Mucosa of gallbladder (tissue), 1 donor: ENCODE data around the gene PIGO. TPM values are rescaled to one million over a fixed set of nuclear protein-coding genes. Genes with fewer than 3 reads are reported as not detected.

Experiments
- DNase-seq: peaks from one replicate; pipeline ENCODE4 v3.0.0-alpha.2; 2020; ENCODE audit warnings: low spot score
- total RNA-seq: library from RNA; stranded (reverse); gene quantifications from one replicate; pipeline ENCODE4 v1.2.1, GENCODE V29; 2021
- donor health status: DM: no; HTN: no; CAD: no.

Gene PIGO
- total RNA-seq, 1 donor from 2014 or later: 35.9 TPM

DNA sequence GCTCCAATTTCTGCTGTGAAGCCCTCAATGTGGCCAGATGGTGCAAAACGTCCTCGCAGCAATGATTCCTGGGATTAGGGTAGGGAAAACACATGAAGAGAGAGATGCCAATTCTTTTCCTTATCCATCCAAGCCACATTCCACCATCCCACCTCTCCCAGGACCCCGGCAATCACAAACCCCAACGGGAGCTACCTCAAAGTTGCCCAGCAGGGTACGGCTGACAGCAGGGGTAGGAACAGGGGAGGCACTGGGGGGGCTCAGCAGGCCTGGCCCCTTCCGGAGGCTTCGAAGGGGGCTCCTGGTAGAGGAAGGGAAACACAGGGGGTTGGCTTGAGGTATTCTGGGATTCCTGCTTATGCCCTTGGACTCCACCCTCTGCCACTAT, 9.9 kb upstream of the PIGO start:
- DNase-seq: no peak

- no peak for DNase-seq
These were observed 9.4 kb upstream of the PIGO start for GRCh38 chr9:35105571-35106342.

GRCh38 chr9:35105126-35105525, 8.7 kb upstream of the PIGO start:
- no peak for DNase-seq

GRCh38 chr9:35104586-35104985, 8.2 kb upstream of the PIGO start:
- DNase-seq: no peak

- DNase-seq: no peak
These were observed 7.3 kb upstream of the PIGO start for GRCh38 chr9:35103660-35104191.

DNA sequence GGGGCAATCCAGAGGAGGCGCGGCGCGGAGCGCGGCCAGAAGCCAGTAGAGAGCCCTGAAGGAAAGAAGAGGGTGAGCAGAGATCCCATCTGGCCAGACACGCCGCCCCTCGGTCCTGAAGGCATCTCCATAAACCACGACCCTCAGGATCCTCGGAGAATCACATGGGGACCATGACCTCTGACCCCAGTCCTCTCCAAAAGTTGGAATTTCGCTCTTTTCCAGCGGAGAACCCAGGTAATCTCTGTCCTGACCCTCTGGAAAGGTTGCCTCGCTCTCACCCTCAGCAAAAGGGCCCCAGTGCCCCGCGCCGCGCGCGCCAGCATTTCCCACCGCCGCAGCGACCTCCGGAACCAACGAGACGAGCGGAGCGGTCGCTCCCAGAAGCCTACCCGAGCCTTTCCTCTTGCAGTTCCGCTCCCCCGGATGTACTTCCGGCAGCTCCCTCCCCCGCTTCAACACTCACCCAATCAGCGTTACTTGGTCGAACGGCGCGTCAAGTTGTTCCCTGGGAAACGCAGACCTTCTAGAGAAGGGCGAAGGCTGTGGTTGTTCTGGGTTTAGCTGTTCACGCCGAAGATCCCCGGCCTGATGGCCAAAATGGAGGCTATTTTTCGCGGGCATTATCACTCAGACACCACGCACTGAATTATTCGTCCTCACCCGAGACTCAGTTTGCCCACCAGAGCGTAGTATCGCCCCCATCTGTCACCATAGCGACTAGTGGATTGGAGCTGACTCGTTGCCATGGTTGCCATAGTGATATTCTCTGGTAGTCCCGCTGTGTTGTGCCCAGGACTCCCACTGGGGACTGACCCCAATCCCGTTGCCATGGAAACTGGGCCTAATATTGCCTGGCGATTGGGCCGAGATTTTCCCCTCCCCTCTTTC, 6.6 kb upstream of the PIGO start, which contains the start of gene STOML2:
TSS of gene STOML2 (minus strand) at position 363 of the 891 bp plus-strand sequence. CDS start at position 326, 37 bp downstream.
- peak; percentile 95 for DNase-seq

DNA sequence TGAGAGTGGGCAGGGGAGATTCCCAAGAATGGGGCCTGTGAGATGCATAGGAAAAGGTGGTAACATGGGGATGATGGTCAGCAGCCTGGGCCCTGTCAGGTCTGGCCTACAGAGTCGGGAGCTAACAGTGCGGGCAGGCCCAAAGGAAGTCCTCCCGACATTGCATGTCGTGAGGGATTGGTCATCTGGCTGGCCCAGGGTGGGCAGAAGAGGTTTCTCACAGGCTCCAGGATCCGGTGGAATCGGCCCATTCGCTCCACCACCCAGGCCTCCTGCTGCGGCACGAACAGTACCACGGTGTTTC, 6.0 kb upstream of the PIGO start:
- no peak for DNase-seq

DNA sequence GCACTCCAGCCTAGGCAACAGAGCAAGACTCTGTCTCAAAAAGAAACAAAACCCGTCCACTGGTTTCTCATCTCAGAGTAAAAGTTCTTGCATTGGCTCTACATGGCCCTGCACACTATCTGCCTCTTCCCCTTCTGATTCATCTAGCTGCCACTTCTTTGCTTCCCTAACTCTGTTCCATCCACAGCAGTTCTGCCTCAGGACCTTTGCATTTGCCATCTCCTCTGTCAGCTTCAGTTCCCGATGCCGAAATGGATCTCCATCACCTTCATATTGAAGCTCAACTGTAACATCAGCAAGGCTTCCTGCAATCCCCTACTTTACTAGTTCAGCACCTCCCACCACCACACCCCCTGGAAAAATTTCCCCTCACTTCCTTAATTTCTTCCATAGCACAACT, 1.2 kb upstream of the PIGO start:
- no peak for DNase-seq

DNA sequence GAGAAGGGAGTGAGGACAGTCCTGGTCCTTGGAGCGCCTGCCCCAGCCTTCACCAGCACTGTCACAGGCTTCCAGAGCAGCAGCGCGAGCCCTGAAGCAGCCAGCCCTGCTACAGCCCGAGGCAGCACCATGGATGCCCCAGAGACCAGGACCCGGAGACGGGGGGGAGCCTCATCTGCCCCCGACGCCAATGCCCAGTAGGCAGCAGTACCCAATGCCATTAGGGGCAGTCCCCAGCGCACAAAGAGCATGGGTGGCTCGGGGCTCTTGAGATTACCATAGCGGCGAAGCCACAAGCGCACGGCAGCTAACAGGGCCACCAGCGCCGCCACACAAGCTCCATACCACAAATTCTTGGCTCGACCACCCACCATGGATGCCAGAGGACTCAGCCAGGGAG, 4.9 kb downstream of the PIGO start:
- no peak for DNase-seq

- DNase-seq: no peak
These were observed 7.0 kb downstream of the PIGO start for GRCh38 chr9:35089434-35089833.

GRCh38 chr9:35085078-35085477, 11.3 kb downstream of the PIGO start:
- no peak for DNase-seq

DNA sequence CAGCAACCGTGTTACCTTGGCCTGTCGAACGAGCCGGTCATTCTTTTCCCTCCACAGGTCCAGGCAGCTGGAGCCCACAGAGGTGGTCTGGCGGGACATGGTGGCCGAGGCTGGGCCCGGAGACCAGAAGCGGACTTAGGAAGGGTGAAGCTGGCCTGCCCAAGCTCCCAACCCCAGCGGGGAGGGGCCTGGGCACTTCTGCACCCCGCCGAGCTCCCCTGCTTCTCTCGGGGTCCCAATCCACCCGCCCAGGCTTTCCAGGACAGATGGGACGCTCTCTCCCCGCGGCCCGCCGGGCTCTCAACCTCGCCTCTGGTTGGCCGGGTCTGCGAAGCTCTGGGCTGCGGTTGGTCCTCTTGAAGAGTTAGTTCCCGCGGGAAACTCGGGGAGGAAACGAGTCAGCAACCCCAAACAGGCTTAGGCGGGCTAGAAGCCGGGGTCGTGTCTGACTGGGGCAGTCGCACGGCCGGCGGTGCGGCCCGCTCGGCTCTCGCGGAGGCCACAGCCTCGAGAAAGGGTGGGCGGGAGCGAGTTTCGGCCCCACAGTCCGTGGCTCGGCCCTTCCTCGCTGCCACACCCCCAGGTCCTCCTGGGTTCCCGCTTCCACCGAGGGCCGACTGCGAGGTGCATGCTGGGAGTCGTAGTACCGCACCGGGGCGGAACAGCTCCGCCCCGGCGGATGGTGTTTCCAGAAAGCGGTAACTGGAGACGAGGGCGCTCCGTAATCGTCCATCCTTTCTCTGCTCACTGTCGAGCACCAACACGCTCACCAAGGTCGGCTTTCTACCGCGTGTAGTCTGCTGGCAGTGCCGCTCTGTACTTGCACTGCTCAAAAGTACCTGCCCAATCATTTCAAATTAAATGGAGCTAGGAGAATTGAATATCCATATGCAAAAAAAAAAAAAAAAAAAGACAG, 16.7 kb downstream of the PIGO start, which contains the start of gene FANCG:
TSS of gene FANCG (minus strand) at position 517 of the 916 bp plus-strand sequence. CDS start at position 99, 418 bp downstream.
- DNase-seq: peak; percentile 92

DNA sequence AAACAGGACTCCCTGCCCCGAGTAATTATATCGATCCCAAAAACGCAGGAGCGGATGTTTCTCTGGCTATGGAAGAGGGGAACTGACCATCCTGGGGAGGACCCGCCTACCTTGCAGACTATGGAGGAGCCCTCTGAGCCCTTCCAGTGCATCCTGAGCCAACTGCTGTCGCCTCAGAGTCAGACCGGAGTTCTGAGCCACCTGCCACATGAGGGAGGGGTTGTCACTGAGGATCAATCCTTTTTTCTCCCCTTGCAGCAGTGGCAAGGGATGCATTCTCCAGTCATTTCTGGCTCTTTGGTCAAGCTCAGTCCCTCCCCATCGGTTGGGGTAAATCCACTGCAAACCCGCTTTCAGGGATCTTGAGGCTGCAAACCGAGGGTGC, 17.4 kb downstream of the PIGO start:
- DNase-seq: no peak

- DNase-seq: no peak
These were observed 18.3 kb downstream of the PIGO start for GRCh38 chr9:35078066-35078465.

GRCh38 chr9:35076848-35077247, 19.5 kb downstream of the PIGO start:
- no peak for DNase-seq

DNA sequence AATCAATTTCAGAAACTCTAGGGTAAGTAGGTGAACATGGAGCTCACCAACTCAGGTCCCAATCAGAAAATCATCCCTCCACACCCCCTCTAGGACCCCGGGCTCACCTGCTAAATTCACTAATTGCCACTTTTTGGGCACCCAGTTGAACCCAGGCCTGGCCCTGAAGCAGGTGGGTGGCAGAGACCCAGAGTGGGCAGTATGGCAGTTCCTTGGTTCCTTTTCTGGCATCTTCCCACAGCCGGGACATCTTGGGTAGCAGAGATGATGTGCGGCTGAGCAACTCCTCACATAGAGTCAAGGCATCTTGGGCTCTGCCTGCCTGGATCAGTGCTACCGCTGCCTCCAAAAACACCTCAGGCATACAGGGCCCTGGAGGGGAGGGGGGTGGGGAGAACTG, 21.0 kb downstream of the PIGO start:
- no peak for DNase-seq

DNA sequence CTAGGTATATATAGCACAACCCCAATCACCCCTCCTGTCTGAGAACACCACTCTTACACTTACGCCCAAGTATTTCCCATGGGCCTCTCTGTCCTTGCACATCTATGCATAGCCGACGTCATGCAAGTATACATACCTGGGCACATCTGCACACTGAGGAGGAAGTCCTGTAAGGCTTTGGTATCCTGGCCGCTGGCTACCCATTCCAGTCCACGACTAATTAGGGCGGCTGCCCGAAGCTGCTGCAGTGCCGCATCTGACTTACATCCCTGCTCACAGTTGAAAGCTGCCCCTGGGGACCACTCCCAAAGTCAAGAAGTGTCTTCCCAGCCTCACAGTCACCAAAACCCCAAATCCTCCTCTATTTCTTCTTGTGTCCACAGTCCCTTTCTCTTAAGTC, 21.6 kb downstream of the PIGO start:
- DNase-seq: no peak

GRCh38 chr9:35074141-35074540, 22.2 kb downstream of the PIGO start:
- DNase-seq: no peak

GRCh38 chr9:35073279-35073612, 23.1 kb downstream of the PIGO start:
- no peak for DNase-seq

DNA sequence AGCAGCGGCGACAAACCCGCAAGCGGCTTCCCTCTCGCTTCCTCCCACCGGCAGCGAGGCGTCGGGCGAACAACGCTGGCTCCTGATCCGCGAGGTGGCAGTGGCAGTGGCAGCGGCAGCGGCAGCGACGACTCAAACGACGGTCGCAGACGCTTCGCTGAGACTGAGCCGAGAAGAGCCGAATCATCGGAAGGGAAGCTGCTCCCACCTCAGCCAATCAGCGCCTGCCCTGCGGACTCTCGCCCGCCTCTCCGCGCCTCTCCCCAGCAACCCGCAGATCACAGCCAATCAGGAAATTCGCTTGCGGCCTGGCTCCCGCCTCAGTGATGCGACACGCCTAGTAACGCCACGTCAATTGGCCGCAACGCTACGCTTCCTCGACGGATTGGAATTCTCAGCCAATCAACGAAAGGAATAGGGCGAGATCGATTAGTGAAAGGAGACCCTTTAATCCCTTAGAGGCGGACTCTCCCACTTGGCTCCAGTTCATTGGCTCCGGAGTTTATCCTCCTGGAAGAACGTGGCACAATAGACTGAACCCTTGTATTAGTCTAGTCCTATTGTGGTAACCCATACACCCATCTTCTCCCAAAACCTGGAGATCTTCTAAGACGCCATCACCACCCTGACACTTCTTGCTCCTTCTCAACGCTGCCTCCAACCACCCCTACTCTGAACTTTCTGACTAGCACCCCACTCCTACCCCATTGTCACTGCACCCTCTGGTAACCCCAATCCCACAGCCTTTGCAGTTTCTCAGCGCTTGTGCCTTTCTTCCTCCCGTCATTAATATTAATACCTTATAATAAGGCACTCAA, 23.7 kb downstream of the PIGO start, which contains the start of gene VCP:
TSS of gene VCP (minus strand) at position 165 of the 818 bp plus-strand sequence. CDS start 272 bp downstream, outside the sequence.
- peak; percentile 98 for DNase-seq
